DOHH2 (cell line): Measurements from ENCODE around the gene RRP1B.

ENCODE experiments used
- H3F3A ChIP-seq: fragments of 200-600 bp; sonication (generic), shearing (Covaris generic); 2 replicates; pipeline ENCODE4 v1.6.0; 2016; ENCODE audit warnings: antibody characterized with exemption, mild to moderate bottlenecking; ENCODE audit not compliant: control insufficient read depth, insufficient read depth
- H3K27ac ChIP-seq: fragments of 200-600 bp; sonication (generic); 2 replicates; pipeline ENCODE4 v1.5.1; 2014; ENCODE audit warnings: low read depth, mild to moderate bottlenecking, low read length, moderate library complexity
- H3K27me3 ChIP-seq: fragments of 200-600 bp; sonication (generic); 2 replicates; pipeline ENCODE4 v1.6.1; 2014; ENCODE audit warnings: mild to moderate bottlenecking, low read length, mixed read lengths; ENCODE audit not compliant: control insufficient read depth
- H3K36me3 ChIP-seq: fragments of 200-600 bp; sonication (generic); 2 replicates; pipeline ENCODE4 v1.6.1; 2014; ENCODE audit warnings: mild to moderate bottlenecking, low read length, moderate library complexity, mixed read lengths; ENCODE audit not compliant: control insufficient read depth
- H3K4me1 ChIP-seq: fragments of 200-600 bp; sonication (generic); 2 replicates; pipeline ENCODE4 v1.6.1; 2014; ENCODE audit warnings: mild to moderate bottlenecking, low read length, mixed read lengths; ENCODE audit not compliant: control insufficient read depth
- H3K4me2 ChIP-seq: fragments of 200-600 bp; sonication (generic); 2 replicates; pipeline ENCODE4 v1.6.0; 2014; ENCODE audit warnings: mild to moderate bottlenecking, low read length, moderate library complexity
- H3K4me3 ChIP-seq: fragments of 200-600 bp; sonication (generic); 2 replicates; pipeline ENCODE4 v1.5.1; 2014; ENCODE audit warnings: mild to moderate bottlenecking, low read length, mixed read lengths
- H3K79me2 ChIP-seq: fragments of 200-600 bp; sonication (generic); 2 replicates; pipeline ENCODE4 v1.6.1; 2014; ENCODE audit warnings: mild to moderate bottlenecking, low read length, mixed read lengths; ENCODE audit not compliant: control insufficient read depth
- H3K9me2 ChIP-seq: fragments of 200-600 bp; sonication (generic); replicated peaks from 2 replicates; pipeline ENCODE4 v1.6.1; 2014; ENCODE audit warnings: mild to moderate bottlenecking, low read length, mixed read lengths; ENCODE audit not compliant: control insufficient read depth
- H3K9me3 ChIP-seq: fragments of 200-600 bp; sonication (generic); 2 replicates; pipeline ENCODE4 v1.6.1; 2014; ENCODE audit warnings: antibody characterized with exemption, low read length, mixed read lengths; ENCODE audit not compliant: control insufficient read depth, insufficient read depth
- H4K20me1 ChIP-seq: fragments of 200-600 bp; sonication (generic); 2 replicates; pipeline ENCODE4 v1.6.0; 2014; ENCODE audit warnings: low read depth, mild to moderate bottlenecking, antibody characterized with exemption, low read length, moderate library complexity; ENCODE audit not compliant: control insufficient read depth, insufficient read depth
- CTCF ChIP-seq: fragments of 200-600 bp; sonication (generic); IDR thresholded peaks from one replicate; pipeline ENCODE4 v1.5.1; 2014; ENCODE audit warnings: antibody characterized with exemption, mild to moderate bottlenecking, low read depth, low read length; ENCODE audit not compliant: poor library complexity, severe bottlenecking
- EZH2phosphoT487 ChIP-seq: fragments of 200-600 bp; sonication (generic); IDR thresholded peaks from 2 replicates; pipeline ENCODE4 v1.6.1; 2017; ENCODE audit warnings: borderline replicate concordance, mild to moderate bottlenecking, antibody characterized with exemption, low read length, moderate library complexity, mixed read lengths

Gene RRP1B

GRCh38 chr21:43743947-43744346, 84.6 kb downstream of the RRP1B start:
- H3K79me2 ChIP-seq = no peaks in the 10 kb centered on the region
- H3K9me2 ChIP-seq = no peaks in the 10 kb centered on the region
- TF ChIP-seq EZH2phosphoT487 (no peak), CTCF (no peak)
- H3K27ac ChIP-seq = no peak overlapping the region
- no peaks in the 10 kb centered on the region for H4K20me1 ChIP-seq
- no peak overlapping the region for H3K4me3 ChIP-seq
- peaks cover 11% of the 10 kb centered on the region for H3K36me3 ChIP-seq
- no peaks in the 10 kb centered on the region for H3K9me3 ChIP-seq
- no peak overlapping the region for H3K4me2 ChIP-seq
- H3K4me1 ChIP-seq = no peaks in the 10 kb centered on the region
- no peaks in the 10 kb centered on the region for H3K27me3 ChIP-seq
- no peaks in the 10 kb centered on the region for H3F3A ChIP-seq

- Histone ChIP-seq H3K9me3 (no peaks in the 10 kb centered on the region), H3K27ac (no peak overlapping the region), H4K20me1 (no peaks in the 10 kb centered on the region), H3K27me3 (no peaks in the 10 kb centered on the region), H3F3A (no peaks in the 10 kb centered on the region), H3K79me2 (no peaks in the 10 kb centered on the region), H3K4me1 (no peaks in the 10 kb centered on the region), H3K4me3 (no peak overlapping the region), H3K36me3 (peaks cover 11% of the 10 kb centered on the region), H3K4me2 (no peak overlapping the region), H3K9me2 (no peaks in the 10 kb centered on the region)
- TF ChIP-seq CTCF = no peak
- TF ChIP-seq EZH2phosphoT487 = no peak
Observed at GRCh38 chr21:43744725-43745124, 85.4 kb downstream of the RRP1B start.
